Suprapubic skin (tissue), 4 donors: ENCODE measurements around the gene RAB41.
"Not testable (repeated sequence)": the region's sequence is repeated elsewhere in the genome, so short reads cannot be mapped to it uniquely, and the experiment has no call there.

Source experiments
- POLR2A ChIP-seq, 2 donors: fragments of 450-650 bp; IDR thresholded peaks; one replicate each; pipeline ENCODE4 v1.6.1; 2017; ENCODE audit warnings: antibody characterized with exemption in 2 of 2, mild to moderate bottlenecking in 2 of 2, moderate library complexity in 2 of 2
- POLR2AphosphoS5 ChIP-seq, 3 donors: sonication (generic); formaldehyde crosslinking; IDR thresholded peaks; one replicate each; pipeline ENCODE4 v1.6.1; 2017; ENCODE audit warnings: antibody characterized with exemption in 3 of 3

DNA sequence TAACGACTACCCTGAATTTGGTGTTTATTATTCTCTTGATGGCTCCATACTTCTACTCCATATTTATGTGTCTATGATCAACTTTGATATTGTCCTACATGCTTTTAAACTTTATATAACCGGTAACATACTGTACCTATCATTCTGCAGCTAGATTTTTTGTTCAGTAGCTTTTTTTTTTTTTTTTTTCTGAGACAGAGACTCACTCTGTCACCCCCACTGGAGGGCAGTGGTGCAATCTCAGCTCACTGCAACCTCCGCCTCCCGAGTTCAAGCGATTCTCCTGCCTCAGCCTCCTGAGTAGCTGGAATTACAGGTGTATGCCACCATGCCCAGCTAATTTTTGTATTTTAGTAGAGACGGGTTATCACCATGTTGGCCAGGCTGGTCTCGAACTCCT, 7.9 kb upstream of the RAB41 start:
- not testable (repeated sequence) for TF ChIP-seq POLR2A, POLR2AphosphoS5 (IDR thresholded peaks at IDR 0.05)
